ENCODE results near the gene PHACTR1. TPM values are rescaled to one million over a fixed set of nuclear protein-coding genes. Genes with fewer than 3 reads are reported as not detected.
A peak's percentile ranks its signal among the peaks of the same experiment; 100 is the strongest.

PHACTR1 gene
- total RNA-seq, 1 donor from 2014 or later = 8.4 TPM

- Histone ChIP-seq H3K4me1 (no peaks in the 10 kb centered on the region), H3K27me3 (no peaks in the 10 kb centered on the region), H3K27ac (no peak overlapping the region), H3K36me3 (peaks cover 41 to 81% of the 10 kb centered on the region in 2 donors), H3K9me3 (no peaks in the 10 kb centered on the region), H3K4me3 (no peak overlapping the region)
- intact Hi-C loops (cut with DNase I) = no loop called here
- DNase-seq (ENCODE audit: low spot score in 2 of 2) = no peak
- TF ChIP-seq, protein P1, sequence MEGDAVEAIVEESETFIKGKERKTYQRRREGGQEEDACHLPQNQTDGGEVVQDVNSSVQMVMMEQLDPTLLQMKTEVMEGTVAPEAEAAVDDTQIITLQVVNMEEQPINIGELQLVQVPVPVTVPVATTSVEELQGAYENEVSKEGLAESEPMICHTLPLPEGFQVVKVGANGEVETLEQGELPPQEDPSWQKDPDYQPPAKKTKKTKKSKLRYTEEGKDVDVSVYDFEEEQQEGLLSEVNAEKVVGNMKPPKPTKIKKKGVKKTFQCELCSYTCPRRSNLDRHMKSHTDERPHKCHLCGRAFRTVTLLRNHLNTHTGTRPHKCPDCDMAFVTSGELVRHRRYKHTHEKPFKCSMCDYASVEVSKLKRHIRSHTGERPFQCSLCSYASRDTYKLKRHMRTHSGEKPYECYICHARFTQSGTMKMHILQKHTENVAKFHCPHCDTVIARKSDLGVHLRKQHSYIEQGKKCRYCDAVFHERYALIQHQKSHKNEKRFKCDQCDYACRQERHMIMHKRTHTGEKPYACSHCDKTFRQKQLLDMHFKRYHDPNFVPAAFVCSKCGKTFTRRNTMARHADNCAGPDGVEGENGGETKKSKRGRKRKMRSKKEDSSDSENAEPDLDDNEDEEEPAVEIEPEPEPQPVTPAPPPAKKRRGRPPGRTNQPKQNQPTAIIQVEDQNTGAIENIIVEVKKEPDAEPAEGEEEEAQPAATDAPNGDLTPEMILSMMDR (IDR thresholded peaks at IDR 0.05) = no peak
Measured at GRCh38 chr6:13280254-13280653, 563.7 kb downstream of the PHACTR1 start.

GRCh38 chr6:13281686-13282085 is 565.1 kb downstream of the PHACTR1 start:
- TF ChIP-seq, protein P1 (IDR thresholded peaks at IDR 0.05) = no peak

GRCh38 chr6:13282393-13283069 is 566.0 kb downstream of the PHACTR1 start:
- Histone ChIP-seq H3K36me3 (peaks cover 59 to 92% of the 10 kb centered on the region in 2 donors), H3K4me1 (no peaks in the 10 kb centered on the region), H3K9me3 (no peaks in the 10 kb centered on the region), H3K27me3 (no peaks in the 10 kb centered on the region), H3K27ac (no peak overlapping the region), H3K4me3 (no peak overlapping the region)
- DNase-seq (ENCODE audit: low spot score in 2 of 2) = no peak
- intact Hi-C loops (cut with DNase I) = no loop called here
- TF ChIP-seq, protein P1 (IDR thresholded peaks at IDR 0.05) = no peak

More at GRCh38 chr6:13281686-13282085, 565.1 kb downstream of the PHACTR1 start:
- Histone ChIP-seq H3K4me3 (no peak overlapping the region), H3K4me1 (no peaks in the 10 kb centered on the region), H3K9me3 (no peaks in the 10 kb centered on the region), H3K27ac (peak overlapping the region in 1 of 2 donors; percentile 45), H3K36me3 (peaks cover 53 to 92% of the 10 kb centered on the region in 2 donors), H3K27me3 (no peaks in the 10 kb centered on the region)
- intact Hi-C loops (cut with DNase I) = no loop called here
- DNase-seq (ENCODE audit: low spot score in 2 of 2) = no peak

DNA sequence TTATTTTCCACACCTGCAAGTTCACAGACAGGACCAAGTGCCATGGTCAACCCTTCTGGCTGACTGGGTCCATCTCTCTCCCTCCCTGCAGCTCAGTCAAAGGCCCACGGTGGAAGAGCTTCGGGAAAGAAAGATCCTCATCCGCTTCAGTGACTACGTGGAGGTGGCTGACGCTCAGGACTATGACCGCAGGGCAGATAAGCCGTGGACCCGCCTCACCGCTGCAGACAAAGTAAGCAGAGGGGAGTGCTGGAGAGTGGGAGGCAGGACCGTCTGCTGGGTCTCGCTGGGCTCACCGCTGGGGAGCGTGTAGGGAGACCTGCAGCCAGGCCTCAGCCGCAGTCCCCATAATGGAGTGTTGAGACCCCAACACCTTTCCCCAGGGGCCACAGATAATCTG is 566.8 kb downstream of the PHACTR1 start:
- TF ChIP-seq, protein P1 (IDR thresholded peaks at IDR 0.05) = no peak
- Histone ChIP-seq H3K4me1 (no peaks in the 10 kb centered on the region), H3K36me3 (peaks cover 55 to 87% of the 10 kb centered on the region in 2 donors), H3K27me3 (no peaks in the 10 kb centered on the region), H3K27ac (no peak overlapping the region), H3K9me3 (no peaks in the 10 kb centered on the region), H3K4me3 (no peak overlapping the region)
- no peak for DNase-seq (ENCODE audit: low spot score in 2 of 2)
- intact Hi-C loops (cut with DNase I) = no loop called here

DNA sequence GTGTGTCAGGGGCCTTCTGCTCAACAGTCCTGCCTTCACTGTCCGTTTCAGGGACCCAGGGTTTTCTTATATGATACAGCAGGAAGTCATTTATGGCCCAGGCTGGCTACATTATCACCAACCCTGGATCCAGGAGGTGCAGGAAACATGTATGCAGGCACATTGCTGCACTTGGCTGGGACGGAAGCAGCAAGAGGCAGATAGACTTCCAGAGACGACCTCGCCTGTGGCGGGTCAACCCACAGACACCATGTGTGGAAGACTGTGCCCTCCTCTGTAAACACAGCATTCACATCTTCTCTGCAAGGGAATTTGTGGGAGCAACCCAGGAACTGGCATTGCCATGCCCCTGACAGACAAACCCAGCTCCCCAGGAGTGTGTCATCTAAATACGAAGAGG is 568.1 kb downstream of the PHACTR1 start:
- intact Hi-C loops (cut with DNase I) = no loop called here
- Histone ChIP-seq H3K36me3 (peaks cover 49 to 74% of the 10 kb centered on the region in 2 donors), H3K27ac (no peak overlapping the region), H3K27me3 (no peaks in the 10 kb centered on the region), H3K9me3 (no peaks in the 10 kb centered on the region), H3K4me1 (peaks cover 0 to 6% of the 10 kb centered on the region in 2 donors), H3K4me3 (no peak overlapping the region)
- TF ChIP-seq, protein P1 (IDR thresholded peaks at IDR 0.05) = no peak
- no peak for DNase-seq (ENCODE audit: low spot score in 2 of 2)

Data from ascending aorta (tissue), 2 donors.